Thyroid gland (tissue), 4 donors: ENCODE data around the gene MAP1B.

Source experiments
- CTCF ChIP-seq, 6 experiments: fragments of 200-600 bp in 3 of 6; fragments of 450-650 bp in 3 of 6; sonication (generic) in 3 of 6; IDR thresholded peaks; one replicate each; pipeline ENCODE4 v1.5.1; 2016 to 2019; ENCODE audit warnings: antibody characterized with exemption in 6 of 6, mild to moderate bottlenecking in 2 of 6, inconsistent platforms in 1 of 6, moderate library complexity in 1 of 6
- POLR2A ChIP-seq, 2 donors: fragments of 450-650 bp; IDR thresholded peaks; one replicate each; pipeline ENCODE4 v1.6.1; 2017; ENCODE audit warnings: antibody characterized with exemption in 2 of 2, mild to moderate bottlenecking in 2 of 2, moderate library complexity in 1 of 2

DNA sequence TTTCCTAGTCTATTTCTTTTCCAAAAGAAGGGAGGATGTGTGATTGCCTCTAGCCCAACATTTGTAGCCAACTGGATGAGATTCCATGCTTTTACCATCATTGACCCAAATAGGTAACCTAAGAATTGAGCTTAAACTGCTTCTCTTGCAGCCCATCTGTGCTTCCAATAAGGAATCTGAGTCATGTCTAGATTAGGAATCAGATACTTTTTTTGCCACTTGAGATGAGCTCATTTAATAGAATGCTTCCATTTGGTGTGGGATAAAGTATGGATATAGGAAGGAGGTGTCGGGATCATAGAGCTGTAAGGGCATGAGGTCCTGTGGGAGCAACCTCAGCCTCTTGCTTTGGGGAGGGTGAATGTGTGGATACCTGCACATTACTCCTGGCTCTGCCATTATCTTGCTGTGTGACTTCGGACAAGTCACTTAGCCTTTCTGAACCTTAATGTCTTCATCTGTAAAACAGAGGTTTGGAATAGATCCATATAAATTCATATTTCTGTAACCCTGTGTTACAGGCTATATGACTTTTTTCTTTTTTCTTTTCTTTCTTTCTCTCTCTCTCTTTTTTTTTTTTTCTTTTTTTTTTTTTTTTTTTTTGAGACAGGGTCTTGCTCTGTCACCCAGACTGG, 56.2 kb downstream of the MAP1B start:
- no peak for TF ChIP-seq CTCF (IDR thresholded peaks at IDR 0.05)
- TF ChIP-seq POLR2A (IDR thresholded peaks at IDR 0.05), result no peak
